Measurements from ENCODE around the gene ADCY10.
A peak's percentile ranks its signal among the peaks of the same experiment; 100 is the strongest.

The ADCY10 gene

DNA sequence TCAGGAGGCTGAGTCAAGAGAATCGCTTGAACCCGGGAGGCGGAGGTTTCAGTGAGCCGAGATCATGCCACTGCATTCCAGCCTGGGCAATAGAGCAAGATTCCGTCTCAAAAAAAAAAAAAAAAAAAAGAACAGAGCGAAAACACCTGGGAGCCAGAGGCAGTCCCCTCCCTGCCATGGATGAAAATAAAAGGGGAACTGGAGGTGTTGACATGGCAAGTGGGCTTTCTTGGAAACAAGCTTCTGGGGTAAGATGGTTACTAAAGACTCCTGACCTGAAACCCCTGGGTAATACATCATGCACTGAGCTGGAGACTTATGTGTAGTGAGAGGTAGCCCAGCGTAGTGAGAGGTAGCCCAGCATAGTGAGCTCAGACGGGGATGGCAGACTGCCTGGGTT is 31.6 kb downstream of the ADCY10 start:
- Histone ChIP-seq H3K27ac (ENCODE audit: low read depth, low read length) (no peak overlapping the region), H4K12ac (ENCODE audit: low read depth, low read length) (no peak overlapping the region), H3K9me3 (ENCODE audit: insufficient read depth, low read depth, low read length) (no peaks in the 10 kb centered on the region), H2BK5ac (ENCODE audit: low read depth, low read length, poor library complexity) (no peak overlapping the region), H2BK120ac (ENCODE audit: insufficient read depth, low read length, poor library complexity) (no peak overlapping the region), H3K9ac (ENCODE audit: low read length) (no peak overlapping the region), H3K4me2 (ENCODE audit: low read length) (no peak overlapping the region), H3K27me3 (ENCODE audit: insufficient read depth, low read length) (no peaks in the 10 kb centered on the region), H3K79me2 (ENCODE audit: control insufficient read depth, insufficient read depth, low read length, poor library complexity) (peaks cover 3% of the 10 kb centered on the region), H3K18ac (ENCODE audit: low read length) (no peak overlapping the region), H4K91ac (ENCODE audit: low read depth, low read length) (no peak overlapping the region), H3K23ac (ENCODE audit: low read length) (no peak overlapping the region), H2AK5ac (ENCODE audit: low read length) (no peak overlapping the region), H2BK12ac (ENCODE audit: low read length) (no peak overlapping the region), H4K8ac (ENCODE audit: low read depth, low read length) (no peak overlapping the region), H3K4me3 (ENCODE audit: low read depth, low read length) (no peak overlapping the region), H3K79me1 (ENCODE audit: low read length) (peaks cover 2% of the 10 kb centered on the region), H3K4me1 (ENCODE audit: control insufficient read depth in 1 of 2, insufficient read depth in 2 of 2, low read length in 2 of 2) (peaks cover 0 to 3% of the 10 kb centered on the region in 2 experiments), H2AFZ (ENCODE audit: insufficient read depth, low read length, poor library complexity) (no peak overlapping the region), H3K14ac (ENCODE audit: low read length) (no peak overlapping the region), H3K36me3 (ENCODE audit: control insufficient read depth in 1 of 2, insufficient read depth in 2 of 2, low read length in 2 of 2) (peaks cover 4 to 11% of the 10 kb centered on the region in 2 experiments), H3K4ac (ENCODE audit: low read depth, low read length) (no peak overlapping the region)
- no CpG with 5 or more reads among the region's 8 CpGs for WGBS (ENCODE audit: extremely low coverage, insufficient coverage, insufficient read length)
- DNase-seq = no peak

- Histone ChIP-seq H4K12ac (ENCODE audit: low read depth, low read length) (no peak overlapping the region), H2BK120ac (ENCODE audit: insufficient read depth, low read length, poor library complexity) (no peak overlapping the region), H3K4ac (ENCODE audit: low read depth, low read length) (peak overlapping the region; percentile 76), H3K4me1 (ENCODE audit: control insufficient read depth in 1 of 2, insufficient read depth in 2 of 2, low read length in 2 of 2) (peaks cover 0 to 3% of the 10 kb centered on the region in 2 experiments), H4K91ac (ENCODE audit: low read depth, low read length) (no peak overlapping the region), H3K36me3 (ENCODE audit: control insufficient read depth in 1 of 2, insufficient read depth in 2 of 2, low read length in 2 of 2) (peaks cover 4 to 11% of the 10 kb centered on the region in 2 experiments), H3K27me3 (ENCODE audit: insufficient read depth, low read length) (no peaks in the 10 kb centered on the region), H3K4me2 (ENCODE audit: low read length) (no peak overlapping the region), H3K9ac (ENCODE audit: low read length) (no peak overlapping the region), H3K79me1 (ENCODE audit: low read length) (peaks cover 2% of the 10 kb centered on the region), H2BK12ac (ENCODE audit: low read length) (no peak overlapping the region), H4K8ac (ENCODE audit: low read depth, low read length) (no peak overlapping the region), H3K23ac (ENCODE audit: low read length) (no peak overlapping the region), H3K14ac (ENCODE audit: low read length) (no peak overlapping the region), H3K79me2 (ENCODE audit: control insufficient read depth, insufficient read depth, low read length, poor library complexity) (peaks cover 4% of the 10 kb centered on the region), H3K18ac (ENCODE audit: low read length) (no peak overlapping the region), H3K9me3 (ENCODE audit: insufficient read depth, low read depth, low read length) (no peaks in the 10 kb centered on the region), H2AK5ac (ENCODE audit: low read length) (no peak overlapping the region), H2AFZ (ENCODE audit: insufficient read depth, low read length, poor library complexity) (no peak overlapping the region), H3K27ac (ENCODE audit: low read depth, low read length) (no peak overlapping the region), H3K4me3 (ENCODE audit: low read depth, low read length) (no peak overlapping the region), H2BK5ac (ENCODE audit: low read depth, low read length, poor library complexity) (no peak overlapping the region)
- WGBS (ENCODE audit: extremely low coverage, insufficient coverage, insufficient read length) = no CpG with 5 or more reads among the region's 3 CpGs
- DNase-seq = no peak
These were observed 32.1 kb downstream of the ADCY10 start for GRCh38 chr1:167881786-167882185.

- Histone ChIP-seq H2AFZ (ENCODE audit: insufficient read depth, low read length, poor library complexity) (no peak overlapping the region), H3K9ac (ENCODE audit: low read length) (no peak overlapping the region), H3K18ac (ENCODE audit: low read length) (no peak overlapping the region), H3K4me3 (ENCODE audit: low read depth, low read length) (no peak overlapping the region), H3K4ac (ENCODE audit: low read depth, low read length) (peak overlapping the region; percentile 46), H2BK12ac (ENCODE audit: low read length) (no peak overlapping the region), H3K36me3 (ENCODE audit: control insufficient read depth in 1 of 2, insufficient read depth in 2 of 2, low read length in 2 of 2) (peaks cover 8 to 11% of the 10 kb centered on the region in 2 experiments), H3K23ac (ENCODE audit: low read length) (no peak overlapping the region), H4K12ac (ENCODE audit: low read depth, low read length) (no peak overlapping the region), H2AK5ac (ENCODE audit: low read length) (no peak overlapping the region), H3K4me2 (ENCODE audit: low read length) (no peak overlapping the region), H3K14ac (ENCODE audit: low read length) (no peak overlapping the region), H3K79me1 (ENCODE audit: low read length) (peaks cover 2% of the 10 kb centered on the region), H4K91ac (ENCODE audit: low read depth, low read length) (no peak overlapping the region), H3K27me3 (ENCODE audit: insufficient read depth, low read length) (no peaks in the 10 kb centered on the region), H3K9me3 (ENCODE audit: insufficient read depth, low read depth, low read length) (no peaks in the 10 kb centered on the region), H4K8ac (ENCODE audit: low read depth, low read length) (no peak overlapping the region), H3K4me1 (ENCODE audit: control insufficient read depth in 1 of 2, insufficient read depth in 2 of 2, low read length in 2 of 2) (peaks cover 0 to 3% of the 10 kb centered on the region in 2 experiments), H3K79me2 (ENCODE audit: control insufficient read depth, insufficient read depth, low read length, poor library complexity) (peaks cover 8% of the 10 kb centered on the region), H2BK5ac (ENCODE audit: low read depth, low read length, poor library complexity) (no peak overlapping the region), H2BK120ac (ENCODE audit: insufficient read depth, low read length, poor library complexity) (no peak overlapping the region), H3K27ac (ENCODE audit: low read depth, low read length) (no peak overlapping the region)
- DNase-seq = peak in 1 of 2 donors; percentile 56
These were observed 32.9 kb downstream of the ADCY10 start for GRCh38 chr1:167881069-167881468.

DNA sequence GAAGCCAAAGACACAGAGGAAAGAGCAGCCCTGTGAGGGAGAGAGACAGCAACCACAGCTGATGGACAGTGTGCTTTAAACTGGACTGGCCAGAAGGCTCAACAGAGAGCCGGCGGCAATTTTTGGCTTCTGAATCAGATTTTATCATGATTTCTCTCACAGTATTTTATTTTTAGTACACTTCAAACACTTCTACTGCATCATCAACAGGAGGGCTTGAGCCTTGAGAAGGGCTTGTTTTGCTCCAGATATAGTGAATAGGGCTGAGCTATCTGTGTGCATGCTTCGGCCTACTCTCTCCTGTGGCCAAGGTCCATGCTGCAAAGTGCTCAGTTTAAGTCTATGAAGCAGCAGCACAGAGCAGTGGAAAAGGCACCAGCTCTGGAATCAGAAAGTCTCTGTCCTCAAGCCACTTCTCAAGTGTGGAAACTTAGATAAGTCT is 33.3 kb downstream of the ADCY10 start:
- Histone ChIP-seq H3K36me3 (ENCODE audit: control insufficient read depth in 1 of 2, insufficient read depth in 2 of 2, low read length in 2 of 2) (peaks cover 8 to 9% of the 10 kb centered on the region in 2 experiments), H2BK120ac (ENCODE audit: insufficient read depth, low read length, poor library complexity) (no peak overlapping the region), H3K79me2 (ENCODE audit: control insufficient read depth, insufficient read depth, low read length, poor library complexity) (peaks cover 10% of the 10 kb centered on the region), H2AFZ (ENCODE audit: insufficient read depth, low read length, poor library complexity) (no peak overlapping the region), H2AK5ac (ENCODE audit: low read length) (no peak overlapping the region), H3K4me3 (ENCODE audit: low read depth, low read length) (no peak overlapping the region), H4K91ac (ENCODE audit: low read depth, low read length) (no peak overlapping the region), H2BK5ac (ENCODE audit: low read depth, low read length, poor library complexity) (no peak overlapping the region), H3K23ac (ENCODE audit: low read length) (no peak overlapping the region), H3K4me2 (ENCODE audit: low read length) (no peak overlapping the region), H3K9me3 (ENCODE audit: insufficient read depth, low read depth, low read length) (no peaks in the 10 kb centered on the region), H3K27ac (ENCODE audit: low read depth, low read length) (peak overlapping the region; percentile 20), H4K12ac (ENCODE audit: low read depth, low read length) (no peak overlapping the region), H3K27me3 (ENCODE audit: insufficient read depth, low read length) (no peaks in the 10 kb centered on the region), H3K14ac (ENCODE audit: low read length) (no peak overlapping the region), H2BK12ac (ENCODE audit: low read length) (peak overlapping the region; percentile 17), H3K18ac (ENCODE audit: low read length) (no peak overlapping the region), H3K79me1 (ENCODE audit: low read length) (peaks cover 2% of the 10 kb centered on the region), H3K4ac (ENCODE audit: low read depth, low read length) (peak overlapping the region; percentile 71), H4K8ac (ENCODE audit: low read depth, low read length) (no peak overlapping the region), H3K4me1 (ENCODE audit: control insufficient read depth in 1 of 2, insufficient read depth in 2 of 2, low read length in 2 of 2) (peaks cover 0 to 3% of the 10 kb centered on the region in 2 experiments), H3K9ac (ENCODE audit: low read length) (no peak overlapping the region)
- no CpG with 5 or more reads among the region's 3 CpGs for WGBS (ENCODE audit: extremely low coverage, insufficient coverage, insufficient read length)
- DNase-seq = peak in 1 of 2 donors; percentile 36

Measured in trophoblast cell (in vitro differentiated cells and primary cell).